Measurements from ENCODE around the gene FREM1.
A peak's percentile ranks its signal among the peaks of the same experiment; 100 is the strongest.

Gene FREM1

DNA sequence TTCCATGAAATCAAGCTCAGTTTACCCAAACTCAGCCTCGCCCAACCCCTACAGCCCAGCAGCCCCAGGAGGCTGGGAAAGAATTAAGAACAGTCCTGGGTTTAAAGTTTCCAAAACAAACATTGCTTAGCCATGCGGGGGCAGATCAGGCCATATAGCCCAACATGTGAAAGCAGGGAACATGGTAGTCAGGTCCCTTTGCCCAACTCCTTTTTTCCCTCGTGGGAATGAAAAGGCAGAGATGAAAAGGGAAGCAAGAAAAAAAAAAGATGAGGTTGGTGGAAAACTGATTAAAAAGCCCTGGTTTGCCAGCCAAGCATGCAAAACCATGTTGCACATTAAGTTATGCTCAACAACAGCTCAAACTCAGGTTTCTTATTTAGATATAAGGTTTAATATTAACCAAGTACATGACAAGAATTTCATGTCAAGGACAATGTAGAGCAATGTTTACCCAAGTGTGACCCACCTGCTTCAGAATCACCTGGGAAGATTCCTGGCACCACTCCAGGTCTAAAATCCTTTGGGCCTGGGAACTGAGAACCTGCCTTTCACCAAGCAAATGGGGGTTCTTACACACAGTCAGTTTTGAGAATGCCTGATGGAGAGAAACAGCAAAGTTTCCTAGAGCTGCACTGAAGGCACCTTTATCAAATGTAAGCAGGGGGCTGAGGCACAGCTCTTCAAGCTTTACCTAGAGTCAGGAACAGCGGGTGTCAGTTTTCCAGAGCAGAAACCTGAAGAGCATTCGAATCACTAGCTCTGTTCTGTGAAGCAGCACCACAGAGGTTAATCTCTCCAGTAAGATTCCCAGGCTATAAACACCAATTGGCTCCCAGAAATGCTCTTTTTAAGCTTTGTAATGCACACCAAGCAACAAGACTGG lies 1.7 kb downstream of the FREM1 start:
- Histone ChIP-seq H3K4me1 (ENCODE audit: control insufficient read depth, low read depth, low read length) (peaks cover 47% of the 10 kb centered on the region), H3K36me3 (ENCODE audit: control insufficient read depth, low read depth, low read length) (no peaks in the 10 kb centered on the region), H3K4me3 (ENCODE audit: low read length) (peak overlapping the region; percentile 44), H3K9ac (ENCODE audit: low read length) (no peak overlapping the region), H3K27me3 (ENCODE audit: control insufficient read depth, insufficient read depth, low read length) (no peaks in the 10 kb centered on the region), H3K9me3 (ENCODE audit: control insufficient read depth, low read depth, low read length) (no peaks in the 10 kb centered on the region), H3K27ac (ENCODE audit: low read length) (no peak overlapping the region)

DNA sequence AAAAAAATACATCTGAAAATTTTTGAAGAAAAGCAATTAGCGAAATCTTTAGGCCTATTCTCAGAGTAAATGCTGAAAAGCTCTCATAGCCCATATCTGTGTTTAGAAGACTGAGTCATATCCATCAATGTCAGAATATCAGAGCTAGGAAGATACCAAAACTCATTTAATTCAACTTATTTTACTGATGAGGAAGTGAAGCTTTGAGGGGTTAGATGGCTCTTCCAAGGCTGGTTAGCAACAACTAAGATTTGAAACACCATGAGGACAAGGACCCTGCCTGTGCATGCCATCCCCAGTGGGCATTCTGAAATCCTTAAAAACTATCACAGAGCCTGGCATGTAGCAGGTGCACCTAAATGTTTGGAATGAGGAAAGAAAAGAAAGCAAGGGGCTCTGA lies 2.5 kb downstream of the FREM1 start:
- Histone ChIP-seq H3K9ac (ENCODE audit: low read length) (no peak overlapping the region), H3K36me3 (ENCODE audit: control insufficient read depth, low read depth, low read length) (no peaks in the 10 kb centered on the region), H3K27me3 (ENCODE audit: control insufficient read depth, insufficient read depth, low read length) (no peaks in the 10 kb centered on the region), H3K4me1 (ENCODE audit: control insufficient read depth, low read depth, low read length) (peaks cover 47% of the 10 kb centered on the region), H3K27ac (ENCODE audit: low read length) (no peak overlapping the region), H3K9me3 (ENCODE audit: control insufficient read depth, low read depth, low read length) (no peaks in the 10 kb centered on the region), H3K4me3 (ENCODE audit: low read length) (peak overlapping the region; percentile 1)

DNA sequence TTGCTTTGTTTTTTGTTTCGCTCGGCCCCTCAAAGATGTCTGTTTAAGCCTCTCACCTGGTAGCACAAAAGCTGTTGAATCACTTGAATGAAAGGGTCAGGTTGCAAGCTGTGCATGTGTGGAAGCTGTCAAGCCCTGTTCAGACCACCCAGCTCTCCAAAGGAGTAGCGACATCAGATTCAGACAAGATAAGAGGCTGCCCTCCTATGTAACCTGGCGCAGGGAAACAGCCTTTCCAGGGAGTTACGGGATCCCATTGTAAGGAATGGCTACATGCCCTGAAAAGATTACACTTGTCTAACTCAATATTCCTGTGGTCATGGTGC lies 2.9 kb downstream of the FREM1 start:
- H3K4me3 ChIP-seq (ENCODE audit: low read length): peak overlapping the region; percentile 1
- H3K9ac ChIP-seq (ENCODE audit: low read length): no peak overlapping the region
- H3K27ac ChIP-seq (ENCODE audit: low read length): no peak overlapping the region
- no peaks in the 10 kb centered on the region for H3K27me3 ChIP-seq (ENCODE audit: control insufficient read depth, insufficient read depth, low read length)
- H3K9me3 ChIP-seq (ENCODE audit: control insufficient read depth, low read depth, low read length): no peaks in the 10 kb centered on the region
- H3K4me1 ChIP-seq (ENCODE audit: control insufficient read depth, low read depth, low read length): peaks cover 49% of the 10 kb centered on the region
- no peaks in the 10 kb centered on the region for H3K36me3 ChIP-seq (ENCODE audit: control insufficient read depth, low read depth, low read length)

DNA sequence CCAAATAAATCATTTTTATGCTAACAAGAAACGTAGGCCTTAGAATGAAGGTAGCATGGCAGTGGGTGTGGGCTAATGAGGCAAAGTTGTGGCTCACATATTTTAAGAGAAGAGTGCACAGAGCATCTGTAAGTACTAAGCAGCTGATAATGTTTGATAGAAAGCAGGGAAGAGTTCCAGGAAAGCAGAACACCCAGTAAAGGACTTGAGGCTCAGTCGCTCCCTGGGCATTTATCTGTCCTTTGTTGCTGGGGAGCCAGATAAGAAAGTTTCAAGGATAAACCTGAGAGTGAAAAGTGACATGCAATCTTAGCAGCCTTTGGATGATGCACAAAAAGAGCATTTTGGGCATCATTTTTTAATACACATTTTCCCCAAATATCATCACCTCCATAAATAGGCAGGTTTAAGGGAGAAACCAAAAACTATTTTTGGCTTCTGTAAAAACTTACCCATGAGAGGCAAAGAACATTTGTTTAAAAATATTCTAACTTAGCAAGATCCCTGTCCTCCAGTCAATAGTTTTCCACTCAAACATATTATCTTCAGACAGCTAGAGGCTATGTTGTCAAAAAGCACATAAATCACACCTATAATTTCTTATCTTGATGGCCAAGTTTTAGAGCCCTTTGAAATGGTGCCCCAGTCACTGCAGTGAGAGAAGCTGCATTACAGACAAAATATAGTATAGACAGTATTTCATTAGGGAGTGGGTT lies 3.4 kb downstream of the FREM1 start:
- peaks cover 53% of the 10 kb centered on the region for H3K4me1 ChIP-seq (ENCODE audit: control insufficient read depth, low read depth, low read length)
- H3K9me3 ChIP-seq (ENCODE audit: control insufficient read depth, low read depth, low read length): no peaks in the 10 kb centered on the region
- H3K9ac ChIP-seq (ENCODE audit: low read length): no peak overlapping the region

DNA sequence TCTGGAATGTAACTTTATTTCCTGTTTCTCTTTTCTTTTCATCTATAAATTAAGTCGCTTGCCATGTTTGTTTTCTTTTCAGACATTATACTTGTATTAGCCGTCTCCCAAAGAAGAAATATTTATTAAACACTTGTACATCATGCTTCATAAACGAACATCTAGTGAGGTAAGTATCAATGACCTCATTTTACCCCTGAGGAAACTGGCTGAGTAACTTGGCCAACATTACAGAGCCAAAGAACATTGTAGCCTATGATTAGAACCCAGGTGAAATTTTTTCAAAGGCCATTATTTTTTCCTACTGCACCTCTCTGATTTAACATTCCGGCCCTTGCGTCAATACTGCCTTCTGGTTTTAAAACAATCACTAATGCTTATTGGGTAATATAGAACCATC lies 4.2 kb downstream of the FREM1 start:
- Histone ChIP-seq H3K27ac (ENCODE audit: low read length) (no peak overlapping the region), H3K36me3 (ENCODE audit: control insufficient read depth, low read depth, low read length) (no peaks in the 10 kb centered on the region), H3K4me3 (ENCODE audit: low read length) (no peak overlapping the region), H3K9me3 (ENCODE audit: control insufficient read depth, low read depth, low read length) (no peaks in the 10 kb centered on the region), H3K27me3 (ENCODE audit: control insufficient read depth, insufficient read depth, low read length) (no peaks in the 10 kb centered on the region), H3K4me1 (ENCODE audit: control insufficient read depth, low read depth, low read length) (peaks cover 53% of the 10 kb centered on the region), H3K9ac (ENCODE audit: low read length) (no peak overlapping the region)

More for the DNA sequence above, 3.4 kb downstream of the FREM1 start:
- Histone ChIP-seq H3K36me3 (ENCODE audit: control insufficient read depth, low read depth, low read length) (no peaks in the 10 kb centered on the region), H3K27ac (ENCODE audit: low read length) (no peak overlapping the region), H3K4me3 (ENCODE audit: low read length) (peak overlapping the region; percentile 1), H3K27me3 (ENCODE audit: control insufficient read depth, insufficient read depth, low read length) (no peaks in the 10 kb centered on the region)

DNA sequence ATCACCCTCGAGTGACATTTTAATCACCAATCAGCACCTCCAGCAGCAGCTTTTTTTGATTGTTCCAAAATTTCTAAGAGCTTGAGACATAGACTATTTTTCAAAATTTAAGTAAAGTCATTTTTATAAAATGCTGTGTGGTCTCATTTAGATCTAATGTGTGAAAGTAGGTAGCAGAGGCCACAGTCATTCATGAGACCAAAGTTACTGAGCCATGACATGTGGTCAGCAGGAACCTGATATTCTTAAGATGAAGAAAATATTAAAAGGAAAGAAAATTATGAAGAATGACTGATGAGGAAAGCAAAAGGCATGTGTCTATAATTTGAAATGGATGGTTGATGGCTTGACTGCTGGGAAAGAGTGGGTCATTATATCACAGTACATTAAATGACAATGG lies 7.2 kb downstream of the FREM1 start:
- Histone ChIP-seq H3K27ac (ENCODE audit: low read length) (no peak overlapping the region), H3K27me3 (ENCODE audit: control insufficient read depth, insufficient read depth, low read length) (no peaks in the 10 kb centered on the region), H3K4me1 (ENCODE audit: control insufficient read depth, low read depth, low read length) (peaks cover 28% of the 10 kb centered on the region), H3K36me3 (ENCODE audit: control insufficient read depth, low read depth, low read length) (no peaks in the 10 kb centered on the region), H3K9ac (ENCODE audit: low read length) (no peak overlapping the region), H3K4me3 (ENCODE audit: low read length) (no peak overlapping the region), H3K9me3 (ENCODE audit: control insufficient read depth, low read depth, low read length) (no peaks in the 10 kb centered on the region)

DNA sequence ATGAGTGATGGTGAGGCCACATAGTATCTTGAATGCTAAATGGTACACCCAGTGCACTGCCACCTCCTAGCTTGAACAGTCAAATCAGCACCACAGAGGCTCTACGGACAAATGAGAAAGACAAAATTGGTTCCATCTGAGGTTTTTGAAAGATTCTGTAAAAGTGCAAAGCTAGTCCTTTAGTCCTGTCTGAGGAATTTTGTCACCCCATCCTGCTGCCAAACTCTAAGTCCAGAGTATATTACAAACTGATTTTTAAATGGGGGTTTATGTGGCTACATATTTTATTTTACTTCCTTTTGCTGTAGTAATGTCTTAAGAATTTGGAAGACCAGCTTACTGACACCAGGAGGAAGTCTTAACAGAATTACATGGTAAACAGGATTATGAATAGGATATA lies 7.7 kb downstream of the FREM1 start:
- no peaks in the 10 kb centered on the region for H3K9me3 ChIP-seq (ENCODE audit: control insufficient read depth, low read depth, low read length)

DNA sequence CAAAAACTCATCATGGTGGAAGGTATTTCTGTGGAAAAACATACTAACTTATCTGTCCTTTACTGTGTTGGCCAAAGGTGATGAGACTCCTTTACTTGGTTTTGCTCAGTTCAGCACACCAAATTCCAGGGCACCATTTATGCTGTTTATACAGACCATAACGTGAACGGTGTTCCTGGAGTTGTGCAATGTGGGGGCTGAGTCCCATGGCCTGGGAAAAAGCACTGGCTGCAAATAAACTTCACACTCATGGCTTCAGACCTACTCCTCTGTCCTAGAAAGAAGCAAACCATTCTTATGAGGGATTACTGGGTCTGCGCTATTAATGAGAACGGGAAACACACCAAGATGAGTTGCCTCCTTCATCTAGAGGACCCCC lies 10.4 kb downstream of the FREM1 start:
- H3K27me3 ChIP-seq (ENCODE audit: control insufficient read depth, insufficient read depth, low read length): no peaks in the 10 kb centered on the region

More for the DNA sequence above, 7.7 kb downstream of the FREM1 start:
- Histone ChIP-seq H3K27ac (ENCODE audit: low read length) (no peak overlapping the region), H3K27me3 (ENCODE audit: control insufficient read depth, insufficient read depth, low read length) (no peaks in the 10 kb centered on the region), H3K36me3 (ENCODE audit: control insufficient read depth, low read depth, low read length) (no peaks in the 10 kb centered on the region), H3K4me1 (ENCODE audit: control insufficient read depth, low read depth, low read length) (peaks cover 23% of the 10 kb centered on the region), H3K4me3 (ENCODE audit: low read length) (no peak overlapping the region), H3K9ac (ENCODE audit: low read length) (no peak overlapping the region)

DNA sequence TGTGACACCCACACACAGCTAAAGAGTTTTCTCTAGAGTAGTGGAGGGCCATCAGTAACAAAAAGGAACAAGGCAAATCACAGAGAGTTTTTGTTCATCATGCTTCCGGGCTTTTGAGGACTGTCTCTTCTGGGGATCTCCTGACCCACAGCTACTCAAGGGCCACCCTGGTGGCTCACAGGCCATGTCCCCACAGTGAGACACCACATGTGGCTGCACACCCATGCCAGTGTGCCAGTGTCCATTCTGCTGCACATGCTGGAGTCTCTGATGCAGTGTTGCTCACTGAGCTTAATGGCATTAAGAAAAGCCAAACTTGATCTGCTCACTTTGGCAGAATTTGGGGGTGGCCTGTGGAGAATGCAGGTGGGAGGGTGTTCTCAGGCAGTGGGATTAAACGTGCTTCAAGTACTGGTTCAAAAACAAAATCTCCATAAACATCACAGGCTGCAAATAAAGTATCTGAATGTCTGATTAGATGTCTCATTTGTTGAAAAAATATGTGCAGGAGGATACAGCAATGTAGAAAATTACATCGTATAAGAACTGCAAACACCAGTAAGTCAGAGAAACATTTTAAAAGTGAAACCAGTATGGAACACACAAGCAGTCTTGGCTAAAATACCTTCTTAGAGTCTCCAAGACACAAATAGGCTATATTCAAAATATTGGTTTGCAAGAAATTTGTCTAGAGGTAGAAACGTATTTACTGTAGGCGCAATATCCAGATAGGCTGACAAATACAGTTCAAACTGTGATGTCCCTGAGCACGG lies 11.0 kb downstream of the FREM1 start:
- no peak overlapping the region for H3K4me3 ChIP-seq (ENCODE audit: low read length)
- H3K36me3 ChIP-seq (ENCODE audit: control insufficient read depth, low read depth, low read length): no peaks in the 10 kb centered on the region
- H3K9me3 ChIP-seq (ENCODE audit: control insufficient read depth, low read depth, low read length): peaks cover 3% of the 10 kb centered on the region
- peaks cover 14% of the 10 kb centered on the region for H3K4me1 ChIP-seq (ENCODE audit: control insufficient read depth, low read depth, low read length)
- H3K27me3 ChIP-seq (ENCODE audit: control insufficient read depth, insufficient read depth, low read length): no peaks in the 10 kb centered on the region
- no peak overlapping the region for H3K27ac ChIP-seq (ENCODE audit: low read length)
- H3K9ac ChIP-seq (ENCODE audit: low read length): no peak overlapping the region

More for the DNA sequence above, 10.4 kb downstream of the FREM1 start:
- Histone ChIP-seq H3K27ac (ENCODE audit: low read length) (no peak overlapping the region), H3K4me3 (ENCODE audit: low read length) (no peak overlapping the region), H3K9me3 (ENCODE audit: control insufficient read depth, low read depth, low read length) (no peaks in the 10 kb centered on the region), H3K4me1 (ENCODE audit: control insufficient read depth, low read depth, low read length) (peaks cover 14% of the 10 kb centered on the region), H3K36me3 (ENCODE audit: control insufficient read depth, low read depth, low read length) (no peaks in the 10 kb centered on the region), H3K9ac (ENCODE audit: low read length) (no peak overlapping the region)

DNA sequence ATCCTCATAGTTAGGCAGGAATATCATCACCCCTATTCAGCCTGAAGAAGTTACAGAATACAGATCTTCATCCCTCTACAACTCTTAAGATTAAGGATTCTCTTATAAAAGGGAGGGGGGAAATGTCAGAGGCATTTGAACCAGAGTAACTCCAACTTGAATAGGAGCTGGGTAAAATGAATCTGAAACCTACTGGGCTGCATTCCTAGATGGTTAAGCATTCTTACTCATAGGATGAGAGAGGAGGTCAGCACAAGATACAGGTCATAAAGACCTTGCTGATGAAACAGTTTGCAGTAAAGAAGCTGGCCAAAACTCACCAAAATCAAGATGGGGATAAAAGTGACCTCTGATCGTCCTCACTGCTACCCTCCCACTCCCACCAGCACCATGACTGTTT lies 14.4 kb downstream of the FREM1 start:
- Histone ChIP-seq H3K27ac (ENCODE audit: low read length) (no peak overlapping the region), H3K9me3 (ENCODE audit: control insufficient read depth, low read depth, low read length) (peaks cover 4% of the 10 kb centered on the region), H3K9ac (ENCODE audit: low read length) (no peak overlapping the region), H3K4me3 (ENCODE audit: low read length) (no peak overlapping the region), H3K4me1 (ENCODE audit: control insufficient read depth, low read depth, low read length) (peaks cover 7% of the 10 kb centered on the region), H3K36me3 (ENCODE audit: control insufficient read depth, low read depth, low read length) (no peaks in the 10 kb centered on the region), H3K27me3 (ENCODE audit: control insufficient read depth, insufficient read depth, low read length) (no peaks in the 10 kb centered on the region)

DNA sequence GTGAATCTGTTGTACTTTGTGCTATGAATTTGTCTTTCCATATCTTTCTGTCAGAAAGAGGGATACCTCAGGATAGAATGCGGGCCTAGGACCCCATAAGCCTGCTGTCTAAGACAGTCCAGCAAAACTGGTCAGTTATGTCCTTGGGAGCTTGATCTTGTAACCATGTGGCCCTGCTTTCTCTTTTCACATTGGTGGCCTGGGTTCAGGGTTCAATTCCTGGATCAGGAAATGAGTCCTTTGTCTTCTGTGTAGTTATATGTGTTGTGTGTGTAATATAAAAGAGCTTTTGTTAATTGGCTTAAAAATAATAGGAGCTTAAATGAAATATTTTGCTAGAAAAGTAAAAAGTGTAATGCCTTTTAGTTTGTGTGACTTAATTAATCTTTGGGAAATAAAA lies 16.9 kb downstream of the FREM1 start:
- H3K4me3 ChIP-seq (ENCODE audit: low read length): no peak overlapping the region
- no peaks in the 10 kb centered on the region for H3K36me3 ChIP-seq (ENCODE audit: control insufficient read depth, low read depth, low read length)
- H3K4me1 ChIP-seq (ENCODE audit: control insufficient read depth, low read depth, low read length): peaks cover 21% of the 10 kb centered on the region
- no peak overlapping the region for H3K9ac ChIP-seq (ENCODE audit: low read length)
- peaks cover 4% of the 10 kb centered on the region for H3K9me3 ChIP-seq (ENCODE audit: control insufficient read depth, low read depth, low read length)
- H3K27me3 ChIP-seq (ENCODE audit: control insufficient read depth, insufficient read depth, low read length): no peaks in the 10 kb centered on the region
- H3K27ac ChIP-seq (ENCODE audit: low read length): no peak overlapping the region

Measured in iPS-18a (cell line).